NCI-H524 (cell line): ENCODE data around the gene OR7G1.
"Not testable (repeated sequence)": the region's sequence is repeated elsewhere in the genome, so short reads cannot be mapped to it uniquely, and the experiment has no call there.

Experiments
- DNase-seq, 2 experiments: peaks; one replicate each; lab custom pipeline; 2025; lab: John Stamatoyannopoulos, UW

The OR7G1 gene

DNA sequence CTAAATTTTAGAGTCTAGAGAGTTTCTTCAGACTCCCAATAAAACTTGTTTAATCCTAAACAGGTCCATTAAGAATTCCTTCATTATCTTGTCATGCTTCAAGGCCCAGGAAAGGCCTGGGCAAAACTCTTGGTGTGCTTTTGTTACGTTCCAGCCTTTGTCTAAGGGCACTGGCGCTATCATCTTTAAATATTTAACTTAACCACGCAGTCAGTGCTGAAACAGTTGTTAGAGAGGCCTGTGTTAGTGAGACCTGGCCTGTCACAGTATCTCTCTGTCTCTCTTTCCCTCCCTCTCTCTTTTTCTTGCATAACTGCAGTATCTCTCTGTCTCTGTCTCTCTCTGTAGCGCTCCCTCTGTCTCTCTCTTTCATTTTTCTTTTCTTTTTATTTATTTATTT is 36.9 kb downstream of the OR7G1 start:
- no peak for DNase-seq

GRCh38 chr19:9076901-9077300 is 38.7 kb downstream of the OR7G1 start:
- DNase-seq, result no peak

DNA sequence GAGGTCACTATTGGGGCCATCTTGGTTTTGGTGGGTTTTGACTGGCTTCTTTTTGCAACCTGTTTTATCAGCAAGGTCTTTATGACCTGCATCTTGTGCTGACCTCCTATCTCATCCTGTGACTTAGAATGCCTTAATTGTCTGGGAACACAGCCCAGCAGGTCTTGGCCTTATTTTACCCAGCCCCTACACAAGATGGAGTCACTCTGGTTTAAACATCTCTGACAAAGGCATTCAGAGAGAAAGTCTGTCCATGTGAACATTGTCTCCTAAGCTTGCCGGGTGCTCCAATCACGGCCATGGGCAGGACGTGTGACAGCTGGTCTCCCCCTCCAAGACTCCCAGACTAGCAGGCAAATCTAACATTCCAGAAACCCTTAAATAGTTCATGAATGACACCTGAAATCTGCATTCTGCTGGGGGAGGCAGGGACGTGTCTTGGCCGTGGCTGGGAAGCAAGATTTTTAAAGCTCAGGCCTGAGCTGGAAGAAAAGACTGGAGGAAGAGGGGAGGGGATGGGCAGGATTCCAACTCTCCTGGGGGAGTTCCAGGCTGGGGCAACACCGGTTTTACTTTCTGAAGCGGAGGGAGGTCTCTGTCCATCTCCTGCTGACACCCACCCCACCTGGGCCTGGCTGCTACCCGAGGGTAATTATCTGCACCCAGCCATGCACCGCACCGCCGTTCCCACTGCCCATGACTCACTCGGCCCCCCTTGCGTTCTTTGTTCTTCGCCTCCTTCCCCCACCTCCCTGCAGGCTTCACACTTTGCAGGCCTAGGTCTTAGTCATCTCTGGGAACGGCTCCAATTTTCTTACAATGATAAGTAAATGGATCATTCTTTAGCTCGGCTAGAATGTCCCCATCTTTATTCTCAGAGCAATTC is 40.3 kb downstream of the OR7G1 start:
- no peak for DNase-seq

DNA sequence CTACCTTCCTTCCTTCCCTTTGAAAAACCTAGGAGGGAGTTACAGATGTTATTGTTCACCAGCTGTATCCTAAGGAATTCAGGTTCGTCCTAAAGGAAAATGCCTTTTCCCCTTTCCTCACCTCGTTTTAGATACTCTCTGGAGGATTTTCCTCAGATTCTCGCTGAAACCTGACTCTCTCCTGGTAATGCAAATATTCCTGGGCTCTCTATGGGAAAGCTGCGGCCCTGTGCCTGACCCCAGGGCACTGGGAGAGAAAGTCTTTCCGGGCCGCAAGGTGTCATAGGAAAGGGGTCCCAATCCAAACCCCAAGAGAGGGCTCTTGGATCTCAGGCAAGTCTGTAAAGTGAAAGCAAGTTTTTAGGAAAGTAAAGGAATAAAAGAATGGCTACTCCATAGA is 41.8 kb downstream of the OR7G1 start:
- no peak for DNase-seq

DNA sequence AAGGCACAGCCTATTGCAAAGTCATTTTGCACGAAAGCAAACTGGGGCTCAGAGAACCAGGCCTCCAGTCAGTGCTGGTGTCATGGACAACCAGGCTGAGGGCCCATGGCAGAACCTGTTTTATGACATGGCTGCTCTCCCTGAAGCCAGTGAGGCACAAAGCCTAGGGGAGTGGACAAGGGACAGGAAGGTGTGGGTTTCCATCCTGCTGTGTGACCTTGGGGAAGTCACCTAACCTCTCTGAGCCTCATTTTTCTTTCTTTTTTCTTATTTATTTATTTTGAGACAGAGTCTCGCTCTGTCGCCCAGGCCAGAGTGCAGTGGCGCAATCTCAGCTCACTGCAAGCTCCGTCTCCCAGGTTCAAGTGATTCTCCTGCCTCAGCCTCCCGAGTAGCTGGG is 43.8 kb downstream of the OR7G1 start:
- DNase-seq, result not testable (repeated sequence)

GRCh38 chr19:9070066-9070465 is 45.5 kb downstream of the OR7G1 start:
- no peak for DNase-seq

GRCh38 chr19:9065457-9066014 is 50.0 kb downstream of the OR7G1 start:
- no peak for DNase-seq
